NOMO-1 treated with DMSO at 0.1 percent for 48 hours (cell line): ENCODE results near the gene TSPAN33.
"Not testable (repeated sequence)": the region's sequence is repeated elsewhere in the genome, so short reads cannot be mapped to it uniquely, and the experiment has no call there.

Experiments
- DNase-seq: peaks from one replicate; lab custom pipeline; 2025; ENCODE audit not compliant: unreplicated experiment; lab: John Stamatoyannopoulos, UW

Gene TSPAN33

GRCh38 chr7:129144095-129144833 is at the start of gene TSPAN33:
Gene TSPAN33 (plus strand): TSS chr7:129144707. CDS start chr7:129144981, 274 bp downstream.
- DNase-seq = no peak

GRCh38 chr7:129095258-129095657 is 49.2 kb upstream of the TSPAN33 start:
- no peak for DNase-seq

- DNase-seq = no peak
Observed at GRCh38 chr7:129098409-129099084, 46.0 kb upstream of the TSPAN33 start.

GRCh38 chr7:129100827-129101166 is 43.7 kb upstream of the TSPAN33 start:
- no peak for DNase-seq

- no peak for DNase-seq
Observed at GRCh38 chr7:129101746-129102145, 42.8 kb upstream of the TSPAN33 start.

GRCh38 chr7:129103561-129104324 is 40.8 kb upstream of the TSPAN33 start:
- DNase-seq = no peak

GRCh38 chr7:129108581-129108980 is 35.9 kb upstream of the TSPAN33 start:
- no peak for DNase-seq

GRCh38 chr7:129110258-129110981 is 34.1 kb upstream of the TSPAN33 start:
- DNase-seq = no peak

- no peak for DNase-seq
Observed at GRCh38 chr7:129110982-129111376, 33.5 kb upstream of the TSPAN33 start.

- no peak for DNase-seq
Observed at GRCh38 chr7:129115676-129116075, 28.8 kb upstream of the TSPAN33 start.

- no peak for DNase-seq
Observed at GRCh38 chr7:129118182-129118581, 26.3 kb upstream of the TSPAN33 start.

- no peak for DNase-seq
Observed at GRCh38 chr7:129118976-129119375, 25.5 kb upstream of the TSPAN33 start.

- DNase-seq = not testable (repeated sequence)
Observed at GRCh38 chr7:129121501-129122077, 22.9 kb upstream of the TSPAN33 start.

GRCh38 chr7:129122078-129122750 is 22.3 kb upstream of the TSPAN33 start:
- no peak for DNase-seq

- DNase-seq = peak; percentile 61
Observed at GRCh38 chr7:129122751-129123509, 21.6 kb upstream of the TSPAN33 start.

- no peak for DNase-seq
Observed at GRCh38 chr7:129123510-129123857, 21.0 kb upstream of the TSPAN33 start.

- no peak for DNase-seq
Observed at GRCh38 chr7:129126314-129126713, 18.2 kb upstream of the TSPAN33 start.

GRCh38 chr7:129127154-129127553 is 17.4 kb upstream of the TSPAN33 start:
- DNase-seq = no peak

- DNase-seq = no peak
Observed at GRCh38 chr7:129127601-129128000, 16.9 kb upstream of the TSPAN33 start.
